PC-9 (cell line): ENCODE results near the gene ZBTB7A. TPM values are rescaled to one million over a fixed set of nuclear protein-coding genes. Genes with fewer than 3 reads are reported as not detected.
A peak's percentile ranks its signal among the peaks of the same experiment; 100 is the strongest.

Experiments
- BruUV-seq: library from RNA; stranded (reverse); fragments of 400-500 nt; replicated peaks from 2 replicates; lab custom pipeline; 2021; lab: Mats Ljungman, UMichigan
- CTCF ChIA-PET: fragments of 300-600 bp; sonication (Branson Sonifier 250); formaldehyde crosslinking; loops from one replicate; lab custom pipeline; 2022; ENCODE audit warnings: antibody characterized with exemption; lab: Charles Lee
- POLR2A ChIA-PET: fragments of 300-600 bp; sonication (Branson Sonifier 250); formaldehyde crosslinking; loops from one replicate; lab custom pipeline; 2022; ENCODE audit warnings: antibody characterized with exemption; ENCODE audit not compliant: unreplicated experiment; lab: Charles Lee
- DNase-seq, 2 experiments: peaks; one replicate each; pipeline versions ENCODE4 v3.0.0 to v3.0.0-alpha.2; 2015 to 2022; ENCODE audit warnings: mixed read lengths in 1 of 2
- H2AFZ ChIP-seq: fragments of 200-600 bp; sonication (generic); 2 replicates; pipeline ENCODE4 v1.8.1; 2017; ENCODE audit warnings: antibody characterized with exemption
- H3F3A ChIP-seq: fragments of 200-600 bp; sonication (generic); 2 replicates; pipeline ENCODE4 v1.8.1; 2017; ENCODE audit warnings: antibody characterized with exemption, mild to moderate bottlenecking, low read depth; ENCODE audit not compliant: insufficient read depth
- H3K27ac ChIP-seq: fragments of 200-600 bp; sonication (generic); 2 replicates; pipeline ENCODE4 v1.6.1; 2016; ENCODE audit warnings: mixed run types
- H3K27me3 ChIP-seq: fragments of 200-600 bp; sonication (generic); 2 replicates; pipeline ENCODE4 v1.6.1; 2016; ENCODE audit warnings: low read depth, mixed run types; ENCODE audit not compliant: insufficient read depth
- H3K36me3 ChIP-seq: fragments of 200-600 bp; sonication (generic); 2 replicates; pipeline ENCODE4 v1.6.1; 2016; ENCODE audit warnings: low read depth, mixed run types
- H3K4me1 ChIP-seq: fragments of 200-600 bp; sonication (generic); replicated peaks from 2 replicates; pipeline ENCODE4 v1.6.1; 2016; ENCODE audit warnings: mixed run types; ENCODE audit not compliant: insufficient read depth
- H3K4me2 ChIP-seq: fragments of 200-600 bp; sonication (generic); 2 replicates; pipeline ENCODE4 v1.6.1; 2017; ENCODE audit warnings: mixed run types
- H3K4me3 ChIP-seq: fragments of 200-600 bp; sonication (generic); 2 replicates; pipeline ENCODE4 v1.6.1; 2016; ENCODE audit warnings: mixed run types
- H3K79me2 ChIP-seq: fragments of 200-600 bp; sonication (generic); 2 replicates; pipeline ENCODE4 v1.6.1; 2017; ENCODE audit warnings: low read depth, mixed run types
- H3K9me2 ChIP-seq: fragments of 200-600 bp; sonication (generic); 2 replicates; pipeline ENCODE4 v1.8.1; 2017; ENCODE audit warnings: mild to moderate bottlenecking; ENCODE audit not compliant: insufficient read depth
- H3K9me3 ChIP-seq: fragments of 200-600 bp; sonication (generic); 2 replicates; pipeline ENCODE4 v1.8.1; 2016; ENCODE audit warnings: low read depth; ENCODE audit not compliant: insufficient read depth
- H4K20me1 ChIP-seq: fragments of 200-600 bp; sonication (generic); 2 replicates; pipeline ENCODE4 v1.8.1; 2017; ENCODE audit not compliant: insufficient read depth
- EZH2 ChIP-seq: fragments of 200-600 bp; sonication (generic); IDR thresholded peaks from 2 replicates; pipeline ENCODE4 v1.8.0; 2017; ENCODE audit warnings: antibody characterized with exemption, low read depth
- intact Hi-C: fragments of 100-400 bp; cut with micrococcal nuclease; formaldehyde crosslinking; loops from one replicate; pipeline ENCODE4 v1.10.0; 2022; ENCODE audit not compliant: unreplicated experiment
- total RNA-seq: library from RNA; stranded (reverse); gene quantifications from 2 replicates; pipeline ENCODE4 v1.2.3, GENCODE V29; 2021
- TF ChIP-seq, protein P1 (sequence below): fragments of 200-600 bp; sonication (generic); conservative IDR thresholded peaks from 2 replicates; pipeline ENCODE4 v1.6.1; 2017; ENCODE audit warnings: mixed run types, antibody characterized with exemption, mild to moderate bottlenecking, moderate library complexity

ZBTB7A gene
- total RNA-seq, 1 experiment from 2014 or later: 41.2 TPM

DNA sequence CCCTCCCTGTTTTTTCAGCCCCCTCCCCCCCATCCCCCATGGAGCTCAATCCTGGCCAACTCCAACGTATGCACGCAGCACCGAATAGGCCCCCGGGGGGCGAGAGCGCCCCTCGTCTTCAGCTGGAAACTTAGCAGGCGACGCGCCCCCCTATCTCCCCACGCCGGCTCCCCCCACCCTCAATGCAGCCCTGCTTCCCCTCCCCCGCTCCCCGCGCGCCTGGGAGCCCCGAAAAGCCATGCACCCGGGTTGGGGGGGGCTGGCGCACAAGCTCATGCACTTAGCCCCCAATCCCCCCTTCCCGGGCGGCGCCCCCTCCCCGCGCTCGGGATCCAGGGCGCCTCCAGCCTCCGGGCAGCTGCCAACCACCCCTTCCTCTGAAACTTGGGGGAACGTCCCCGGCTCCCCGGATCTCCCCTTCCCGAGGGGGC, 508 bp downstream of the ZBTB7A start:
- peaks cover 27% of the 10 kb centered on the region for H4K20me1 ChIP-seq
- POLR2A ChIA-PET: interaction anchor here (0.8 kb wide), 1 partner anchor 469 kb away, joined by 8 read pairs; no protein-coding TSS in a partner anchor
- peak overlapping the region; percentile 69; the same call in 1 of the 2 replicates for H3K4me3 ChIP-seq
- intact Hi-C loops: loop anchor here (1.0 to 10.0 kb wide), 3 partner anchors 18 to 116 kb away; partner anchors contain the start of genes ANKRD24 and SIRT6
- peak overlapping the region; percentile 40; the same call in 1 of the 2 replicates for H3K4me2 ChIP-seq
- DNase-seq: no peak
- TF ChIP-seq, protein P1, sequence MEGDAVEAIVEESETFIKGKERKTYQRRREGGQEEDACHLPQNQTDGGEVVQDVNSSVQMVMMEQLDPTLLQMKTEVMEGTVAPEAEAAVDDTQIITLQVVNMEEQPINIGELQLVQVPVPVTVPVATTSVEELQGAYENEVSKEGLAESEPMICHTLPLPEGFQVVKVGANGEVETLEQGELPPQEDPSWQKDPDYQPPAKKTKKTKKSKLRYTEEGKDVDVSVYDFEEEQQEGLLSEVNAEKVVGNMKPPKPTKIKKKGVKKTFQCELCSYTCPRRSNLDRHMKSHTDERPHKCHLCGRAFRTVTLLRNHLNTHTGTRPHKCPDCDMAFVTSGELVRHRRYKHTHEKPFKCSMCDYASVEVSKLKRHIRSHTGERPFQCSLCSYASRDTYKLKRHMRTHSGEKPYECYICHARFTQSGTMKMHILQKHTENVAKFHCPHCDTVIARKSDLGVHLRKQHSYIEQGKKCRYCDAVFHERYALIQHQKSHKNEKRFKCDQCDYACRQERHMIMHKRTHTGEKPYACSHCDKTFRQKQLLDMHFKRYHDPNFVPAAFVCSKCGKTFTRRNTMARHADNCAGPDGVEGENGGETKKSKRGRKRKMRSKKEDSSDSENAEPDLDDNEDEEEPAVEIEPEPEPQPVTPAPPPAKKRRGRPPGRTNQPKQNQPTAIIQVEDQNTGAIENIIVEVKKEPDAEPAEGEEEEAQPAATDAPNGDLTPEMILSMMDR: no peak
- no peak for TF ChIP-seq EZH2
- H3K79me2 ChIP-seq: peaks cover 39% of the 10 kb centered on the region
- no peaks in the 10 kb centered on the region for H3K36me3 ChIP-seq
- no peaks in the 10 kb centered on the region for H3K27me3 ChIP-seq
- no TSS peak for BruUV-seq
- no peaks in the 10 kb centered on the region for H3K9me2 ChIP-seq
- CTCF ChIA-PET: interaction anchor here (0.7 kb wide), 1 partner anchor 74 kb away, joined by 3 read pairs; no protein-coding TSS in a partner anchor
- no peak overlapping the region for H2AFZ ChIP-seq
- H3K4me1 ChIP-seq: peaks cover 24% of the 10 kb centered on the region
- no peaks in the 10 kb centered on the region for H3K9me3 ChIP-seq
- peaks cover 15% of the 10 kb centered on the region; the same call in 1 of the 2 replicates for H3F3A ChIP-seq
- H3K27ac ChIP-seq: 0 out of 2 replicates have a peak overlapping the region, but pooled peaks have one; percentile 53

DNA sequence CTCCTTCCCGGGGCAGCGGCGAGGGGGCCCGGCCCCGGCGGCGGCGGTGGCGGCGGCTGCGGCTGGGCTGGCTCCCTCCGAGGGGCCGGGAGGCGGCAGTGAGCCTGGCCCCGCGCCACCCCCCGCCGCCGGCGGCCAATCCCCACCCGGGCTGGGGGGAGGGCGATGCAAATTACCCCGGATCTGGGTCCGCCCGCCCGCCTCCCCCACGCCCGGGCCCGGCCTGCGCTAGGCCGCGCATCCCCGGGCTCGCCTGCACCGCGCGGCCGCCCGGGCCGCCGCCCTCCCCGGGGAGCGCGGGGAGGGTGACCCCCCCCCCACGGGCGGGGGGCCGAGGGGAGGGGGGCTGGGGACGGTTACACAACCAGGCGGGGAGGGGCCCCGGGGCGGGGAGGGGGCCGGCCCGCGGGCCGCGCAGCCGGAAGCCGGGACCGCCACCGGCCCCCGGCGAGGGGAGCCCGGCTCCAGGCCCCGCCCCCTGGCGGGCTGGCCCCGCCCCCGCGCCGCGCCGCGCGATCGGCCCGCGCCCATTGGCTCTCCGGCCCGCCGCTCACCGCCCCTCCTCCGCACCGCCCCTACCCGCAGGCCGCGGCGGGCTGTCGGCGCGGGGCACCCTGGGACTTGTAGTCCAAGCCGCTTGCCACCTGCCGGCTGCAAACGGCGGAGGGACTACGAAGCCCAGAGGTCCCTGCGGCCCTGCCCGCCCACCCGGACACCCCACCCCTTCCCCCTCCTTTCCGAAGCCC, 1.1 kb downstream of the ZBTB7A start:
- Histone ChIP-seq H3K4me2 (no peak overlapping the region), H3K4me3 (no peak overlapping the region)

More for the DNA sequence above, 1.1 kb downstream of the ZBTB7A start:
- peaks cover 44% of the 10 kb centered on the region for H3K79me2 ChIP-seq
- CTCF ChIA-PET: interaction anchor here (0.7 kb wide), 1 partner anchor 75 kb away, joined by 3 read pairs; no protein-coding TSS in a partner anchor
- no peaks in the 10 kb centered on the region for H3K9me3 ChIP-seq
- H4K20me1 ChIP-seq: peaks cover 33% of the 10 kb centered on the region
- BruUV-seq: no TSS peak
- peaks cover 30% of the 10 kb centered on the region for H3K4me1 ChIP-seq
- no peaks in the 10 kb centered on the region for H3K9me2 ChIP-seq
- TF ChIP-seq, protein P1: no peak
- no peak for TF ChIP-seq EZH2
- no peak overlapping the region for H2AFZ ChIP-seq
- H3K27me3 ChIP-seq: no peaks in the 10 kb centered on the region
- no peaks in the 10 kb centered on the region for H3K36me3 ChIP-seq
- H3K27ac ChIP-seq: no peak overlapping the region
- intact Hi-C loops: loop anchor here (1.0 to 10.0 kb wide), 3 partner anchors 19 to 117 kb away; partner anchors contain the start of genes ANKRD24 and SIRT6
- POLR2A ChIA-PET: interaction anchor here (0.8 kb wide), 1 partner anchor 470 kb away, joined by 8 read pairs; no protein-coding TSS in a partner anchor
- peaks cover 17% of the 10 kb centered on the region; the same call in 1 of the 2 replicates for H3F3A ChIP-seq
- peak; percentile 81 to 94 for DNase-seq
